ENCODE measurements around the gene GLRX.
A peak's percentile ranks its signal among the peaks of the same experiment; 100 is the strongest.
"Not testable (repeated sequence)": the region's sequence is repeated elsewhere in the genome, so short reads cannot be mapped to it uniquely, and the experiment has no call there.

GLRX gene

GRCh38 chr5:95822542-95823181 is at the start of gene GLRX:
Gene GLRX (minus strand): TSS chr5:95822726. CDS start chr5:95822662, 64 bp downstream.
- peak; percentile 43 for DNase-seq

- DNase-seq, result no peak
Observed at GRCh38 chr5:95871146-95871806, 48.8 kb upstream of the GLRX start.

- DNase-seq, result no peak
Observed at GRCh38 chr5:95870105-95870672, 47.7 kb upstream of the GLRX start.

- DNase-seq, result not testable (repeated sequence)
Observed at GRCh38 chr5:95869173-95869855, 46.8 kb upstream of the GLRX start.

- DNase-seq, result no peak
Observed at GRCh38 chr5:95868136-95868535, 45.6 kb upstream of the GLRX start.

GRCh38 chr5:95866435-95867040 is 44.0 kb upstream of the GLRX start:
- no peak for DNase-seq

- DNase-seq, result no peak
Observed at GRCh38 chr5:95864944-95865504, 42.5 kb upstream of the GLRX start.

GRCh38 chr5:95864456-95864855 is 41.9 kb upstream of the GLRX start:
- no peak for DNase-seq

- no peak for DNase-seq
Observed at GRCh38 chr5:95863383-95863757, 40.8 kb upstream of the GLRX start.

GRCh38 chr5:95862671-95863382 is 40.3 kb upstream of the GLRX start:
- no peak for DNase-seq

- no peak for DNase-seq
Observed at GRCh38 chr5:95861864-95862561, 39.5 kb upstream of the GLRX start.

GRCh38 chr5:95861221-95861863 is 38.8 kb upstream of the GLRX start:
- DNase-seq, result peak; percentile 42

GRCh38 chr5:95859661-95860060 is 37.1 kb upstream of the GLRX start:
- no peak for DNase-seq

- peak; percentile 62 for DNase-seq
Observed at GRCh38 chr5:95858661-95859595, 36.4 kb upstream of the GLRX start.

GRCh38 chr5:95858023-95858461 is 35.5 kb upstream of the GLRX start:
- DNase-seq, result no peak

- no peak for DNase-seq
Observed at GRCh38 chr5:95857185-95857945, 34.8 kb upstream of the GLRX start.

- DNase-seq, result no peak
Observed at GRCh38 chr5:95856501-95856981, 34.0 kb upstream of the GLRX start.

GRCh38 chr5:95853490-95853889 is 31.0 kb upstream of the GLRX start:
- DNase-seq, result no peak

GRCh38 chr5:95852567-95852966 is 30.0 kb upstream of the GLRX start:
- no peak for DNase-seq
